PFSK-1 (cell line): ENCODE measurements around the gene CHD8.

ENCODE experiments used
- FOXP2 ChIP-seq: optimal IDR thresholded peaks from 2 replicates; pipeline ENCODE3; 2011; ENCODE audit warnings: borderline replicate concordance, control low read depth, inconsistent platforms; ENCODE audit not compliant: insufficient read depth; ENCODE audit errors: extremely low read length, extremely low read depth
- POLR2AphosphoS5 ChIP-seq: IDR thresholded peaks from 2 replicates; pipeline ENCODE4 v1.6.1; 2012; ENCODE audit warnings: low read depth, mild to moderate bottlenecking, control low read depth, low read length, moderate library complexity
- REST ChIP-seq, 2 experiments: IDR thresholded peaks; 2 replicates each; pipeline versions ENCODE4 v1.6.1 to v1.8.0; 2011 to 2012; ENCODE audit warnings: low read depth in 2 of 2, low read length in 2 of 2, control low read depth in 1 of 2, inconsistent platforms in 1 of 2, mild to moderate bottlenecking in 1 of 2, moderate library complexity in 1 of 2; ENCODE audit not compliant: insufficient read depth in 1 of 2
- SIN3A ChIP-seq: IDR thresholded peaks from 2 replicates; pipeline ENCODE4 v1.6.1; 2012; ENCODE audit warnings: mild to moderate bottlenecking, low read length, moderate library complexity, borderline replicate concordance; ENCODE audit not compliant: insufficient read depth
- TAF1 ChIP-seq: IDR thresholded peaks from 2 replicates; pipeline ENCODE4 v1.6.1; 2012; ENCODE audit warnings: low read length, control low read depth, borderline replicate concordance; ENCODE audit not compliant: insufficient read depth

Gene CHD8

GRCh38 chr14:21352587-21352986 lies 103.3 kb downstream of the CHD8 start:
- TF ChIP-seq FOXP2 (no peak), SIN3A (no peak), TAF1 (no peak), POLR2AphosphoS5 (no peak), REST (IDR thresholded peaks at IDR 0.05; ENCODE audit: insufficient read depth in 1 of 2, low read depth in 2 of 2, low read length in 2 of 2) (no peak)

- TF ChIP-seq SIN3A (no peak), POLR2AphosphoS5 (no peak), TAF1 (no peak), REST (IDR thresholded peaks at IDR 0.05; ENCODE audit: insufficient read depth in 1 of 2, low read depth in 2 of 2, low read length in 2 of 2) (no peak), FOXP2 (no peak)
Measured at GRCh38 chr14:21350539-21350938, 105.4 kb downstream of the CHD8 start.

GRCh38 chr14:21347201-21347600 lies 108.7 kb downstream of the CHD8 start:
- TF ChIP-seq TAF1 (no peak), REST (IDR thresholded peaks at IDR 0.05; ENCODE audit: insufficient read depth in 1 of 2, low read depth in 2 of 2, low read length in 2 of 2) (no peak), POLR2AphosphoS5 (no peak), FOXP2 (no peak)

- TF ChIP-seq TAF1 (no peak), FOXP2 (no peak), SIN3A (no peak), POLR2AphosphoS5 (no peak), REST (IDR thresholded peaks at IDR 0.05; ENCODE audit: insufficient read depth in 1 of 2, low read depth in 2 of 2, low read length in 2 of 2) (no peak)
Measured at GRCh38 chr14:21346532-21347135, 109.3 kb downstream of the CHD8 start.
